Neural progenitor cell (in vitro differentiated cells): ENCODE measurements around the gene VSTM5. TPM values are rescaled to one million over a fixed set of nuclear protein-coding genes. Genes with fewer than 3 reads are reported as not detected.

Experiments
- DNase-seq: peaks from one replicate; pipeline ENCODE4 v3.0.0-alpha.2; 2016; ENCODE audit warnings: low spot score
- H2AFZ ChIP-seq: fragments of 200-600 bp; sonication (generic); replicated peaks from 2 replicates; pipeline ENCODE4 v1.6.1; 2016; ENCODE audit warnings: antibody characterized with exemption
- H3F3A ChIP-seq: fragments of 200-600 bp; sonication (generic); 2 replicates; pipeline ENCODE4 v1.6.1; 2016; ENCODE audit warnings: antibody characterized with exemption, low read depth
- H3K27ac ChIP-seq: fragments of 200-600 bp; sonication (generic); 2 replicates; pipeline ENCODE4 v1.5.1; 2016; ENCODE audit warnings: mild to moderate bottlenecking
- H3K27me3 ChIP-seq: fragments of 200-600 bp; sonication (generic); 2 replicates; pipeline ENCODE4 v1.6.1; 2016; ENCODE audit warnings: mild to moderate bottlenecking, moderate library complexity
- H3K36me3 ChIP-seq: fragments of 200-600 bp; sonication (generic); 2 replicates; pipeline ENCODE4 v1.5.1; 2016
- H3K4me1 ChIP-seq: fragments of 200-600 bp; sonication (generic); 2 replicates; pipeline ENCODE4 v1.6.1; 2016; ENCODE audit warnings: mixed run types
- H3K4me2 ChIP-seq: fragments of 200-600 bp; sonication (generic); 2 replicates; pipeline ENCODE4 v1.6.1; 2016
- H3K4me3 ChIP-seq: fragments of 200-600 bp; sonication (generic); 2 replicates; pipeline ENCODE4 v1.5.1; 2016
- H3K79me2 ChIP-seq: fragments of 200-600 bp; sonication (generic); 2 replicates; pipeline ENCODE4 v1.6.1; 2016; ENCODE audit warnings: low read depth
- H3K9ac ChIP-seq: fragments of 200-600 bp; sonication (generic); 2 replicates; pipeline ENCODE4 v1.6.1; 2016
- H3K9me3 ChIP-seq: fragments of 200-600 bp; sonication (generic); 2 replicates; pipeline ENCODE4 v1.5.1; 2016; ENCODE audit warnings: low read depth
- H4K20me1 ChIP-seq: fragments of 200-600 bp; sonication (generic); 2 replicates; pipeline ENCODE4 v1.6.1; 2016; ENCODE audit warnings: low read depth
- H3K27ac Mint-ChIP-seq: 3 replicates; pipeline ENCODE4 v1.8.0; 2021; ENCODE audit warnings: mixed read lengths
- H3K27me3 Mint-ChIP-seq: 2 replicates; pipeline ENCODE4 v1.8.0; 2022; ENCODE audit warnings: low read depth, mild to moderate bottlenecking, inconsistent platforms, moderate library complexity, mixed read lengths; ENCODE audit not compliant: insufficient read depth
- H3K36me3 Mint-ChIP-seq: 3 replicates; pipeline ENCODE4 v1.8.0; 2021; ENCODE audit warnings: mixed read lengths
- H3K4me1 Mint-ChIP-seq: 3 replicates; pipeline ENCODE4 v1.8.0; 2021; ENCODE audit warnings: mixed read lengths
- H3K4me3 Mint-ChIP-seq: 3 replicates; pipeline ENCODE4 v1.8.0; 2021; ENCODE audit warnings: mild to moderate bottlenecking, moderate library complexity, mixed read lengths
- H3K9me3 Mint-ChIP-seq: 3 replicates; pipeline ENCODE4 v1.8.0; 2020; ENCODE audit warnings: mixed read lengths
- CTCF ChIP-seq: fragments of 200-600 bp; sonication (generic); IDR thresholded peaks from 2 replicates; pipeline ENCODE4 v1.5.1; 2017; ENCODE audit warnings: antibody characterized with exemption, mild to moderate bottlenecking
- EZH2 ChIP-seq: fragments of 200-600 bp; sonication (generic); IDR thresholded peaks from 2 replicates; pipeline ENCODE4 v1.6.1; 2017; ENCODE audit warnings: antibody characterized with exemption, mild to moderate bottlenecking, moderate library complexity
- EZH2phosphoT487 ChIP-seq: fragments of 200-600 bp; sonication (generic); IDR thresholded peaks from 2 replicates; pipeline ENCODE4 v1.6.1; 2017; ENCODE audit warnings: antibody characterized with exemption
- small RNA-seq: library from RNA; depleted of rRNA; stranded (forward); fragments of <200 nt; gene quantifications from one replicate; pipeline ENCODE3, GENCODE V24; 2015
- total RNA-seq: library from RNA; depleted of rRNA; stranded (reverse); fragments of >200 nt; gene quantifications from 2 replicates; pipeline ENCODE4 v1.2.3, GENCODE V29; 2015; ENCODE audit warnings: low replicate concordance

VSTM5 gene
- total RNA-seq, 1 donor from 2014 or later: 0.37 TPM

GRCh38 chr11:93772123-93772522, 78.3 kb downstream of the VSTM5 start:
- peaks cover 7% of the 10 kb centered on the region for H3K36me3 Mint-ChIP-seq
- Histone ChIP-seq H3K79me2 (no peaks in the 10 kb centered on the region), H3K4me2 (no peak overlapping the region), H2AFZ (no peak overlapping the region), H4K20me1 (no peaks in the 10 kb centered on the region), H3F3A (no peaks in the 10 kb centered on the region), H3K4me1 (no peaks in the 10 kb centered on the region), H3K4me3 (no peak overlapping the region), H3K9me3 (no peaks in the 10 kb centered on the region), H3K9ac (no peak overlapping the region), H3K27ac (no peak overlapping the region), H3K36me3 (no peaks in the 10 kb centered on the region), H3K27me3 (no peaks in the 10 kb centered on the region)
- H3K4me1 Mint-ChIP-seq: no peaks in the 10 kb centered on the region
- peaks cover 3% of the 10 kb centered on the region for H3K27me3 Mint-ChIP-seq
- no peak for TF ChIP-seq CTCF
- no peak for TF ChIP-seq EZH2phosphoT487
- no peak for TF ChIP-seq EZH2
- no peak overlapping the region for H3K4me3 Mint-ChIP-seq
- no peak for DNase-seq
- H3K9me3 Mint-ChIP-seq: peaks cover 2% of the 10 kb centered on the region
- H3K27ac Mint-ChIP-seq: no peak overlapping the region

GRCh38 chr11:93770160-93770559, 80.3 kb downstream of the VSTM5 start:
- TF ChIP-seq EZH2 (no peak), EZH2phosphoT487 (no peak), CTCF (no peak)
- no peak overlapping the region for H3K27ac Mint-ChIP-seq
- Histone ChIP-seq H3K27me3 (no peaks in the 10 kb centered on the region), H3K36me3 (no peaks in the 10 kb centered on the region), H3K27ac (no peak overlapping the region), H3K9me3 (no peaks in the 10 kb centered on the region), H2AFZ (no peak overlapping the region), H3K4me2 (no peak overlapping the region), H3K9ac (no peak overlapping the region), H3K79me2 (no peaks in the 10 kb centered on the region), H3K4me3 (no peak overlapping the region), H3K4me1 (no peaks in the 10 kb centered on the region), H3F3A (no peaks in the 10 kb centered on the region), H4K20me1 (no peaks in the 10 kb centered on the region)
- DNase-seq: no peak
- no peak overlapping the region for H3K4me3 Mint-ChIP-seq
- H3K4me1 Mint-ChIP-seq: no peaks in the 10 kb centered on the region
- H3K9me3 Mint-ChIP-seq: no peaks in the 10 kb centered on the region
- H3K27me3 Mint-ChIP-seq: peaks cover 3% of the 10 kb centered on the region
- H3K36me3 Mint-ChIP-seq: peaks cover 7% of the 10 kb centered on the region

Small RNA genes within 50 kb of the gene (small RNA-seq; reads per million reads assigned to genes)
- not detected for gene RF00019

Other genes starting within 250 kb of the VSTM5 start
- 42.5 and 89.2 TPM in 2 replicates for gene CEP295, start 188.9 kb downstream of the VSTM5 start, total RNA-seq
- gene TAF1D, start 109.1 kb downstream of the VSTM5 start, total RNA-seq: 180 and 316 TPM in 2 replicates
- gene C11orf54, start 108.9 kb downstream of the VSTM5 start, total RNA-seq: 29.7 and 44.3 TPM in 2 replicates
- 40.2 and 76.4 TPM in 2 replicates for gene MED17, start 66.3 kb downstream of the VSTM5 start, total RNA-seq
- gene HEPHL1, start 170.7 kb upstream of the VSTM5 start, total RNA-seq: 0.02 TPM in 1 of 2 replicates, not detected in the other